ENCODE results near the gene TIE1.

DNA sequence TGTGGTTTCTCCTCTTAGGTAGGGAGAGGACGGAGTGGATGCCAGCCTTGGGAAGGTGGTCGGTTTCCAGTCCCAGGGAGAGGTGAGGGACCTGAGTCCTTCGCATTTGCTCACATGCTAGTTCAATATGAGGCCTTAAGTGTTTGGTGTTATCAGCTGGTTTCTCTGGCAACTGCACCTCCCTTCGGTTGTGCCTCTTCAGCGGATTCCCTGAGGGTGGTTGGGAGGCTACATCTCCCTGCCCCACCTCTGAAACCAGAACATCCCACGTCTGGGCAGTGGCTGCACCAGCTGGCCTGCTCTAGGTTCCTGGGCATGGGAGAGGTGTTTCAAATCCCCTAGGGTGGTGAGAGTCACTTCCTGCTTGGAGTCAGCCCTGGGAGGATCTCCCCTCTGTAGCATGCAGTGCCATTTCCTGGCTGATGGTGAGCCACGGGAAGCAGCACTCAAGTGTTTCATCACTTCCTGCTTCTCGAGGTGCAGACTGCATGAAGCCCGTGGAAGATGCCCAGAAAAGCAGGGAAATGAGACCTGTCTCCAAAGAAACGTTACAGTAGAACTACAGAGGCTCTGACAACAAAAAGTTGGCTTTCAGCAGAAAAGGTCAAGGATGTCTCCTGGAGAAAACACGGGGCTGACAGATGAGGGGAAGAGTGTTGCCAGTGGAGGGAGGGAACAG is 26.5 kb upstream of the TIE1 start:
- TF ChIP-seq CTCF (conservative IDR thresholded peaks at IDR 0.05) = no peak
- TF ChIP-seq ZFX (IDR thresholded peaks at IDR 0.05) = no peak

Data from C4-2B (cell line).